ENCODE results near the gene PNKD. TPM values are rescaled to one million over a fixed set of nuclear protein-coding genes. Genes with fewer than 3 reads are reported as not detected.

PNKD gene
- total and polyA plus RNA-seq, 2 of the 8 experiments (the other 6 are each of a cell fraction or from before 2014, with no cell fraction given) = 43.9 to 65.4 TPM

- Histone ChIP-seq H3K23ac (ENCODE audit: insufficient read length) (no peak overlapping the region), H2BK12ac (ENCODE audit: low read depth, low read length) (no peak overlapping the region), H3K4me2 (ENCODE audit: insufficient read depth in 1 of 2, low read depth in 2 of 2, low read length in 2 of 2) (no peak overlapping the region), H4K20me1 (replicated peaks in 1 of 2; ENCODE audit: control insufficient read depth in 1 of 2, insufficient read depth in 2 of 2, low read length in 2 of 2) (peaks cover 0 to 12% of the 10 kb centered on the region in 2 experiments), H3K4ac (replicated peaks; ENCODE audit: insufficient read length, low read depth, low read length) (no peak overlapping the region), H2BK20ac (ENCODE audit: low read length) (no peak overlapping the region), H2BK15ac (ENCODE audit: low read length) (no peak overlapping the region), H4K8ac (ENCODE audit: extremely low read depth, insufficient read depth, low read length) (no peak overlapping the region), H3K4me3 (ENCODE audit: extremely low read depth in 1 of 4, insufficient read depth in 2 of 4, low read depth in 3 of 4, low read length in 4 of 4) (no peak overlapping the region), H2BK120ac (replicated peaks; ENCODE audit: low read depth, low read length) (no peak overlapping the region), H2AFZ (ENCODE audit: low read length) (no peak overlapping the region), H3K14ac (ENCODE audit: insufficient read length) (no peak overlapping the region), H3K23me2 (ENCODE audit: low read depth, low read length) (peaks cover 6% of the 10 kb centered on the region; the same call in 1 of the 2 replicates), H3K9ac (replicated peaks in 1 of 4; ENCODE audit: extremely low read depth in 1 of 4, low read depth in 3 of 4, low read length in 3 of 4) (no peak overlapping the region), H3K27me3 (replicated peaks in 1 of 4; ENCODE audit: control insufficient read depth in 3 of 4, extremely low read depth in 1 of 4, insufficient read depth in 3 of 4, low read length in 3 of 4) (no peaks in the 10 kb centered on the region), H4K5ac (ENCODE audit: insufficient read length, low read depth, low read length) (no peak overlapping the region), H3K56ac (replicated peaks; ENCODE audit: insufficient read length, low read depth, low read length) (no peak overlapping the region), H3K79me1 (ENCODE audit: low read depth, low read length) (peaks cover 5% of the 10 kb centered on the region; the same call in 1 of the 2 replicates), H3K18ac (ENCODE audit: extremely low read depth, low read length) (no peak overlapping the region), H2AK5ac (ENCODE audit: low read depth, low read length) (no peak overlapping the region), H4K91ac (replicated peaks; ENCODE audit: insufficient read length, low read length) (no peak overlapping the region), H3K9me3 (ENCODE audit: insufficient read depth in 2 of 2, low read depth in 1 of 2, low read length in 1 of 2) (no peaks in the 10 kb centered on the region), H2BK5ac (ENCODE audit: low read depth, low read length) (no peak overlapping the region), H3K4me1 (replicated peaks in 1 of 4; ENCODE audit: control insufficient read depth in 3 of 4, insufficient read depth in 4 of 4, low read length in 3 of 4) (peaks cover 0 to 4% (median 2%) of the 10 kb centered on the region in 4 experiments; a peak in 4 of 7 replicates), H3K27ac (ENCODE audit: low read depth, low read length) (no peak overlapping the region), H3K79me2 (ENCODE audit: control insufficient read depth in 1 of 2, insufficient read depth in 2 of 2, low read length in 2 of 2) (peaks cover 0 to 3% of the 10 kb centered on the region in 2 experiments; a peak in 1 of 4 replicates), H3K36me3 (ENCODE audit: control insufficient read depth in 2 of 4, insufficient read depth in 4 of 4, low read length in 3 of 4) (peaks cover 0 to 41% (median 9%) of the 10 kb centered on the region in 4 experiments; a peak in 6 of 8 replicates)
- ChIA-PET POLR2A (ENCODE audit: partially characterized antibody) (interaction anchor here (1.3 to 2.6 kb wide), 4 partner anchors 12 to 17 kb away, joined by 3 to 22 read pairs (median 4); partner anchors contain the start of gene GPBAR1), CTCF (ENCODE audit: partially characterized antibody) (interaction anchor here (0.7 to 8.2 kb wide), 15 partner anchors 9 to 373 kb away, joined by 3 to 131 read pairs (median 6); partner anchors contain the start of genes CATIP, GPBAR1 and TMBIM1)
- 93% methylated on average over 4 of the region's 4 CpGs; no CpG with 5 or more reads in 1 of the 2 experiments for WGBS, 2 experiments (ENCODE audit: extremely low coverage in 1 of 2, insufficient coverage in 1 of 2, insufficient read length in 1 of 2, insufficient replicate concordance in 2 of 2, low coverage in 1 of 2, low lambda C conversion rate in 2 of 2, missing lambda C conversion rate in 1 of 2)
- no peak for FAIRE-seq
- DNase-seq (ENCODE audit: low read depth in 1 of 2, low spot score in 2 of 2) = no peak
- TF ChIP-seq RBBP5 (IDR thresholded peaks at IDR 0.05; ENCODE audit: borderline replicate concordance, low read depth, low read length) (no peak), CTBP2 (IDR thresholded peaks at IDR 0.05; ENCODE audit: borderline replicate concordance, insufficient read depth, insufficient read length, low read length) (no peak), SIN3A (conservative IDR thresholded peaks at IDR 0.05 in 1 of 2, IDR thresholded peaks at IDR 0.05 in 1 of 2; ENCODE audit: low read depth in 1 of 2, low read length in 2 of 2) (no peak), CBX8 (IDR thresholded peaks at IDR 0.05; ENCODE audit: borderline replicate concordance, low read depth, low read length) (no peak), RNF2 (IDR thresholded peaks at IDR 0.05; ENCODE audit: borderline replicate concordance, low read depth, low read length, missing control alignments, poor library complexity, severe bottlenecking) (no peak), NRF1 (IDR thresholded peaks at IDR 0.05; ENCODE audit: low read depth, low read length) (no peak), CBX5 (IDR thresholded peaks at IDR 0.05; ENCODE audit: low read depth, low read length) (no peak), SP2 (IDR thresholded peaks at IDR 0.05; ENCODE audit: low read length) (no peak), BRCA1 (IDR thresholded peaks at IDR 0.05; ENCODE audit: low read depth, low read length) (no peak), SP4 (IDR thresholded peaks at IDR 0.05; ENCODE audit: low read length) (no peak), EP300 (IDR thresholded peaks at IDR 0.05; ENCODE audit: borderline replicate concordance in 1 of 2, low read depth in 2 of 2, low read length in 2 of 2) (no peak), TBP (IDR thresholded peaks at IDR 0.05; ENCODE audit: low read depth, low read length) (no peak)
Measured at GRCh38 chr2:218274586-218274985, 4.3 kb downstream of the PNKD start.
